Adrenal gland (tissue), 12 donors: ENCODE measurements around the gene SLC25A41. TPM values are rescaled to one million over a fixed set of nuclear protein-coding genes. Genes with fewer than 3 reads are reported as not detected.

ENCODE experiments used
- DNase-seq, 7 donors: peaks; one replicate each; pipeline ENCODE4 v3.0.0-alpha.2; 2019 to 2020
- H3K27ac ChIP-seq, 5 donors: fragments of 200-600 bp; sonication (generic) in 4 of 5; 1 replicate in 3 of 5; 2 replicates in 2 of 5; pipeline versions ENCODE4 v1.5.1 to v1.8.0; 2016 to 2020; ENCODE audit warnings: mild to moderate bottlenecking in 1 of 5
- H3K27me3 ChIP-seq: fragments of 200-600 bp; 2 replicates; pipeline ENCODE4 v1.8.0; 2021
- H3K36me3 ChIP-seq, 2 donors: fragments of 200-600 bp; replicated peaks in 1 of 2; 1 replicate in 1 of 2; 2 replicates in 1 of 2; pipeline versions ENCODE4 v1.5.1 to v1.8.0; 2018 to 2022
- H3K4me1 ChIP-seq, 2 donors: fragments of 200-600 bp; replicated peaks in 1 of 2; 1 replicate in 1 of 2; 2 replicates in 1 of 2; pipeline versions ENCODE4 v1.5.1 to v1.8.0; 2018 to 2021
- H3K4me3 ChIP-seq, 4 donors: fragments of 200-600 bp; sonication (generic) in 3 of 4; one replicate each; pipeline ENCODE4 v1.5.1; 2016 to 2018
- H3K9me3 ChIP-seq, 3 donors: fragments of 200-600 bp; sonication (generic) in 1 of 3; replicated peaks in 1 of 3; 1 replicate in 2 of 3; 2 replicates in 1 of 3; pipeline versions ENCODE4 v1.5.1 to v1.8.0; 2016 to 2021
- CTCF ChIP-seq, 6 experiments: fragments of 450-650 bp in 4 of 6; fragments of 200-600 bp in 2 of 6; sonication (generic) in 1 of 6; IDR thresholded peaks; 1 replicate in 5 of 6; 2 replicates in 1 of 6; pipeline versions ENCODE4 v1.5.1 to v1.8.0; 2016 to 2021; ENCODE audit warnings: antibody characterized with exemption in 6 of 6, mild to moderate bottlenecking in 2 of 6, moderate library complexity in 1 of 6
- POLR2A ChIP-seq, 2 donors: fragments of 450-650 bp; IDR thresholded peaks; one replicate each; pipeline ENCODE4 v1.6.1; 2017; ENCODE audit warnings: antibody characterized with exemption in 2 of 2, mild to moderate bottlenecking in 2 of 2, moderate library complexity in 1 of 2
- WGBS, 4 donors: extraction: QIAGEN DNeasy Blood & Tissue Kit in 2 of 4; methylation state at CpG; one replicate each; pipeline versions ENCODE4 v1.1.5 to v1.1.7; 2013 to 2017; 5-methylcytosine and 5-hydroxymethylcytosine counted together
- intact Hi-C, 2 donors: fragments of 100-400 bp; cut with DNase I; formaldehyde crosslinking; loops; one replicate each; pipeline versions ENCODE4 v1.14.1 to v1.15.0; 2022 to 2023
- polyA plus RNA-seq, 3 donors: library from polyadenylated mRNA; stranded (reverse); fragments of 200-250 nt in 2 of 3; fragments of 350-450 nt in 1 of 3; fragmentation: Illumina TruSeq in 1 of 3; extraction: RNeasy Lipid Tissue Mini Kit (QIAGEN cat#74804) in 1 of 3; gene quantifications; one replicate each; pipeline ENCODE4 v1.2.3, GENCODE V29; 2013 to 2014
- total RNA-seq, 9 donors: library from RNA; depleted of rRNA in 4 of 9; stranded (reverse); fragments of >200 nt in 4 of 9; fragments of 120-200 nt in 1 of 9; fragmentation: NEBNext Ultra II Directional in 1 of 9; extraction: Animal tissue kit (Norgen Biotek cat#: 25700) in 1 of 9; gene quantifications; one replicate each; pipeline versions ENCODE4 v1.1.0 to v1.2.4, GENCODE V29; 2013 to 2023
- donor health status: healthy with polysubstance abuse.
- donor health status: Bipolar disorder and iron deficiency.
- donor health status: DM: yes; HTN: yes; CAD: no.
- donor health status: DM: no; HTN: no; CAD: no.
- donor health status: DM: no; HTN: no; CAD: no.
- donor health status: DM: yes; HTN: yes; CAD: no.

The SLC25A41 gene
- total and polyA plus RNA-seq, 12 donors = 0.18 to 1.4 (median 0.38) TPM; not detected in 6

- TF ChIP-seq POLR2A (IDR thresholded peaks at IDR 0.05) (no peak), CTCF (IDR thresholded peaks at IDR 0.05) (no peak)
- Histone ChIP-seq H3K9me3 (no peaks in the 10 kb centered on the region), H3K4me1 (peaks cover 7 to 8% of the 10 kb centered on the region in 2 donors), H3K4me3 (no peak overlapping the region), H3K27me3 (no peaks in the 10 kb centered on the region), H3K27ac (no peak overlapping the region), H3K36me3 (peaks cover 0 to 18% of the 10 kb centered on the region in 2 donors)
- 96 to 100% (median 99%) methylated on average over 10 to 11 of the region's 11 CpGs for WGBS, 4 donors
- no peak for DNase-seq
- intact Hi-C loops = no loop called here
Observed at GRCh38 chr19:6453951-6454565, 20.5 kb upstream of the SLC25A41 start.

DNA sequence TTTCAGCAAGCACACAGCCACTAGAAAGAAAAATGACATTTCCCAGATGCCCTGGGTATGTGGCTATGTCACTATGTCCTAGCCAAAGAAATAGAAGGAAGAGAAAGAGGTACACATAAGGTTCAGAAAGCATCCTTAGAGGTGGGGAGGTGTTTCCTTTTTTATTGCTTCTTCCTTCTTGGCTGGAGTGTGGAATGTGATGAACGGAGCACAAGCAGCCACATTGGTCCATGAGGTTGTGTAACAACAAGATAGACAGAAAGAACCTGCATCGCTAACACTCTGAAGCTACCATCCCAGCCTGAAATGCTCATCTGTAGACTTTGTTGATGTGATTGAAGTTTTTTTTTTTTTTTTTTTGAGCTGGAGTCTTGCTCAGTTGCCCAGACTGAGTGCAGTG is 19.3 kb upstream of the SLC25A41 start:
- intact Hi-C loops = no loop called here
- 91 to 100% (median 98%) methylated on average over 2 of the region's 2 CpGs for WGBS, 4 donors
- TF ChIP-seq POLR2A (IDR thresholded peaks at IDR 0.05) = no peak
- no peak for TF ChIP-seq CTCF (IDR thresholded peaks at IDR 0.05)
- no peak for DNase-seq
- H3K9me3 ChIP-seq = no peaks in the 10 kb centered on the region
- no peaks in the 10 kb centered on the region for H3K27me3 ChIP-seq
- H3K36me3 ChIP-seq = peaks cover 0 to 18% of the 10 kb centered on the region in 2 donors
- H3K27ac ChIP-seq = no peak overlapping the region
- H3K4me1 ChIP-seq = no peaks in the 10 kb centered on the region
- H3K4me3 ChIP-seq = no peak overlapping the region

DNA sequence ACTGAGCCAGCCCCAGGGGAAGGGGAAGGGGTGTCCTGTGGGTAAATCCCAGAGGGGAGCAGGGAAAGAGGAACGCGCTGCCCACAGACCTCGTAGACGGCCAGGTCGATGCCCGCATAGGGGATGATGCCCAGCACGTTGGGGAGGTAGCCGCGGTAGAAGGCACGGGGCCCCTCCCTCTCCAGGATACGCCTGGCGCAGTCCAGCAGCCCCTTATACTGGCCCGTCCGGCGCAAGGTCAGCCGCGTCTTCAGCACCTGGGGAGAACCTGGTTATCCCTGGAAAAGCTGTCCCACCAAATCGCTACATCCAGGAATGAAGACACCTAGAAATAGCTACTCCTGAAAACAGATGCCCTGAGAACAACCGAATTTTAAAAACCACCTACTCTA is 18.7 kb upstream of the SLC25A41 start:
- Histone ChIP-seq H3K4me3 (no peak overlapping the region), H3K27me3 (no peaks in the 10 kb centered on the region), H3K27ac (no peak overlapping the region), H3K4me1 (no peaks in the 10 kb centered on the region), H3K36me3 (peaks cover 0 to 18% of the 10 kb centered on the region in 2 donors), H3K9me3 (no peaks in the 10 kb centered on the region)
- intact Hi-C loops = no loop called here
- DNase-seq = no peak
- TF ChIP-seq CTCF (IDR thresholded peaks at IDR 0.05) = no peak
- TF ChIP-seq POLR2A (IDR thresholded peaks at IDR 0.05) = no peak
- 88 to 97% (median 96%) methylated on average over 8 to 19 of the region's 19 CpGs for WGBS, 4 donors

- TF ChIP-seq CTCF (IDR thresholded peaks at IDR 0.05) = no peak
- TF ChIP-seq POLR2A (IDR thresholded peaks at IDR 0.05) = no peak
- Histone ChIP-seq H3K4me3 (no peak overlapping the region), H3K27me3 (no peaks in the 10 kb centered on the region), H3K9me3 (no peaks in the 10 kb centered on the region), H3K4me1 (no peaks in the 10 kb centered on the region), H3K27ac (no peak overlapping the region), H3K36me3 (peaks cover 0 to 18% of the 10 kb centered on the region in 2 donors)
- intact Hi-C loops = no loop called here
- DNase-seq = no peak
- 92 to 97% (median 96%) methylated on average over 6 to 7 of the region's 7 CpGs for WGBS, 4 donors
Observed at GRCh38 chr19:6451583-6452222, 18.1 kb upstream of the SLC25A41 start.
